Epidermal melanocyte (primary cell): Measurements from ENCODE around the gene APOL3.
"Not testable (repeated sequence)": the region's sequence is repeated elsewhere in the genome, so short reads cannot be mapped to it uniquely, and the experiment has no call there.

ENCODE experiments used
- DNase-seq: peaks from one replicate; pipeline ENCODE4 v3.0.0; 2011; ENCODE audit warnings: low spot score; ENCODE audit not compliant: insufficient read length

The APOL3 gene

GRCh38 chr22:36136988-36137387, 23.6 kb downstream of the APOL3 start:
- DNase-seq, result no peak

GRCh38 chr22:36136475-36136874, 24.1 kb downstream of the APOL3 start:
- DNase-seq, result no peak

GRCh38 chr22:36135306-36135980, 25.1 kb downstream of the APOL3 start:
- no peak for DNase-seq

- DNase-seq, result no peak
These were observed 26.4 kb downstream of the APOL3 start for GRCh38 chr22:36134182-36134581.

GRCh38 chr22:36131907-36132306, 28.6 kb downstream of the APOL3 start:
- no peak for DNase-seq

GRCh38 chr22:36129486-36130388, 30.8 kb downstream of the APOL3 start:
- no peak for DNase-seq

GRCh38 chr22:36129071-36129470, 31.5 kb downstream of the APOL3 start:
- no peak for DNase-seq

- DNase-seq, result no peak
These were observed 34.5 kb downstream of the APOL3 start for GRCh38 chr22:36125994-36126531.

GRCh38 chr22:36125434-36125833, 35.1 kb downstream of the APOL3 start:
- DNase-seq, result no peak

GRCh38 chr22:36124666-36125065, 35.9 kb downstream of the APOL3 start:
- DNase-seq, result no peak

- DNase-seq, result peak; percentile 74
These were observed 36.6 kb downstream of the APOL3 start for GRCh38 chr22:36123673-36124630.

- DNase-seq, result not testable (repeated sequence)
These were observed 39.8 kb downstream of the APOL3 start for GRCh38 chr22:36120621-36121351.

GRCh38 chr22:36117053-36117554, 43.5 kb downstream of the APOL3 start:
- DNase-seq, result no peak

- no peak for DNase-seq
These were observed 44.4 kb downstream of the APOL3 start for GRCh38 chr22:36116127-36116526.

GRCh38 chr22:36113121-36113520, 47.4 kb downstream of the APOL3 start:
- no peak for DNase-seq

- no peak for DNase-seq
These were observed 49.2 kb downstream of the APOL3 start for GRCh38 chr22:36111316-36111715.

GRCh38 chr22:36110306-36110881, 50.2 kb downstream of the APOL3 start:
- no peak for DNase-seq

GRCh38 chr22:36107436-36107835, 53.1 kb downstream of the APOL3 start:
- DNase-seq, result no peak

GRCh38 chr22:36106910-36107309, 53.6 kb downstream of the APOL3 start:
- no peak for DNase-seq

- DNase-seq, result no peak
These were observed 55.6 kb downstream of the APOL3 start for GRCh38 chr22:36104988-36105387.
